HepG2 (cell line): ENCODE data around the gene GRIN3A.

Experiments
- ARID2 ChIP-seq: sonication (generic); formaldehyde crosslinking; IDR thresholded peaks from 2 replicates; pipeline ENCODE4 v1.8.1; 2022; ENCODE audit warnings: mild to moderate bottlenecking, missing genetic modification reagents, borderline replicate concordance
- CTCF ChIP-seq: sonication (generic); formaldehyde crosslinking; IDR thresholded peaks from 2 replicates; pipeline ENCODE4 v1.5.0; 2020; ENCODE audit warnings: mild to moderate bottlenecking, missing genetic modification reagents, moderate library complexity
- POLR2A ChIP-seq, 2 experiments: IDR thresholded peaks; 2 replicates each; pipeline ENCODE4 v1.6.1; 2011; ENCODE audit warnings: low read depth in 2 of 2, low read length in 2 of 2, mild to moderate bottlenecking in 1 of 2, moderate library complexity in 1 of 2; ENCODE audit not compliant: insufficient read depth in 1 of 2
- RAD21 ChIP-seq: fragments of 450-650 bp; formaldehyde crosslinking; IDR thresholded peaks from 2 replicates; pipeline ENCODE4 v1.5.0; 2020; ENCODE audit warnings: mild to moderate bottlenecking
- RFX5 ChIP-seq: IDR thresholded peaks from 2 replicates; pipeline ENCODE4 v1.6.1; 2011; ENCODE audit warnings: low read depth, low read length, improper control_type of control experiment
- RNF219 ChIP-seq: sonication (generic); formaldehyde crosslinking; IDR thresholded peaks from 2 replicates; pipeline ENCODE4 v1.5.0; 2020; ENCODE audit warnings: mild to moderate bottlenecking, missing genetic modification reagents
- SRSF9 ChIP-seq: fragments of 200-400 bp; formaldehyde crosslinking; IDR thresholded peaks from 2 replicates; pipeline ENCODE4 v1.6.1; 2018; ENCODE audit warnings: borderline replicate concordance, mild to moderate bottlenecking, low read depth, low read length; ENCODE audit not compliant: insufficient read depth, poor library complexity, severe bottlenecking
- ZBTB8A ChIP-seq: sonication (generic); formaldehyde crosslinking; IDR thresholded peaks from 2 replicates; pipeline ENCODE4 v1.4.0; 2020; ENCODE audit warnings: mild to moderate bottlenecking, low read depth, missing genetic modification reagents, borderline replicate concordance
- ZNF24 ChIP-seq: fragments of 450-650 bp; IDR thresholded peaks from 2 replicates; pipeline ENCODE4 v1.6.1; 2017; ENCODE audit warnings: antibody characterized with exemption, mild to moderate bottlenecking
- ZNF275 ChIP-seq: sonication (generic); formaldehyde crosslinking; IDR thresholded peaks from 2 replicates; pipeline ENCODE4 v1.8.0; 2022; ENCODE audit warnings: missing genetic modification reagents, mild to moderate bottlenecking, inconsistent platforms, borderline replicate concordance

- TF ChIP-seq CTCF (CRISPR knock-in tag): no peak
- no peak for TF ChIP-seq SRSF9
- no peak for TF ChIP-seq RNF219 (CRISPR knock-in tag)
- no peak for TF ChIP-seq POLR2A (IDR thresholded peaks at IDR 0.05; ENCODE audit: insufficient read depth in 1 of 2, low read depth in 2 of 2, low read length in 2 of 2)
- TF ChIP-seq RFX5: no peak
- TF ChIP-seq ARID2 (CRISPR knock-in tag): no peak
- TF ChIP-seq ZBTB8A (CRISPR knock-in tag): no peak
- TF ChIP-seq RAD21 (CRISPR knock-in tag): no peak
- no peak for TF ChIP-seq ZNF275
- no peak for TF ChIP-seq ZNF24
Measured at GRCh38 chr9:101591787-101592446, 146.5 kb downstream of the GRIN3A start.
